ENCODE data around the gene LGMN. TPM values are rescaled to one million over a fixed set of nuclear protein-coding genes. Genes with fewer than 3 reads are reported as not detected.

Gene LGMN
- total RNA-seq, 4 donors from 2014 or later, result 96.7 to 243 (median 130) TPM

- no peak for TF ChIP-seq CTCF (IDR thresholded peaks at IDR 0.05; ENCODE audit: low read depth)
Observed at GRCh38 chr14:92704821-92705220, 43.6 kb downstream of the LGMN start.

GRCh38 chr14:92704036-92704804, 44.2 kb downstream of the LGMN start:
- no peak for TF ChIP-seq CTCF (IDR thresholded peaks at IDR 0.05; ENCODE audit: low read depth)

GRCh38 chr14:92703516-92703915, 44.9 kb downstream of the LGMN start:
- no peak for TF ChIP-seq CTCF (IDR thresholded peaks at IDR 0.05; ENCODE audit: low read depth)

DNA sequence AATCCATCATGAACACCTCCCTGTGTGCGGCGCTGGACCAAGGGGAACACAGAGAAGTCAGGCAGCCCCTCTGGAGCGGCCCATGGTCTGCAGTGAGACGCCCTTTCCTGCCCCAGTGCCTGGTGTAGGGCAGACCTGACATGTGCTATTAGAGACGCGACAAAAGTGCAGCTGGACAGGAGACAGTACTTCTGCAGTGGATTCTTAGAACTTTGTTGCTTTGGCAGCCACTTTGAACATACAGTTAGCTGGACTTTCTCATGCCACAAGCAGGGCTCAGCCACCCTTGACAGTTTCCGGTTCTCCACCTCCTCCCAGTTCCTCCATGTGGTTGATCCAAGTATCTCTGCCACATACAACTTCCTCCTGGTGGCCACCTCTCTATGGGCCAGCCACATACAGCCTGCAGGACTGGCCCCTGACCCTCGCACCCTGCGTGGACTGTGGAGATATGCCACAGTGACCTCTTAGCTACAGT, 45.9 kb downstream of the LGMN start:
- no peak for TF ChIP-seq CTCF (IDR thresholded peaks at IDR 0.05; ENCODE audit: low read depth)

- no peak for TF ChIP-seq CTCF (IDR thresholded peaks at IDR 0.05; ENCODE audit: low read depth)
Observed at GRCh38 chr14:92701826-92702225, 46.6 kb downstream of the LGMN start.

GRCh38 chr14:92698393-92698792, 50.0 kb downstream of the LGMN start:
- TF ChIP-seq CTCF (IDR thresholded peaks at IDR 0.05; ENCODE audit: low read depth), result no peak

GRCh38 chr14:92696366-92696765, 52.1 kb downstream of the LGMN start:
- no peak for TF ChIP-seq CTCF (IDR thresholded peaks at IDR 0.05; ENCODE audit: low read depth)
